ENCODE data around the gene BAMBI.
"Not testable (repeated sequence)": the region's sequence is repeated elsewhere in the genome, so short reads cannot be mapped to it uniquely, and the experiment has no call there.

Gene BAMBI

GRCh38 chr10:28676968-28677887, at the start of gene BAMBI:
BAMBI (plus strand) TSS chr10:28677521; CDS start chr10:28677898, 377 bp downstream.
- peak; percentile 26 for DNase-seq (ENCODE audit: low read depth, low spot score)
- H3K27ac ChIP-seq = no peak within 1 kb of the TSS

GRCh38 chr10:28628184-28628893, 49.0 kb upstream of the BAMBI start:
- DNase-seq (ENCODE audit: low read depth, low spot score) = peak; percentile 60
- peak overlapping the region; percentile 28 for H3K27ac ChIP-seq

GRCh38 chr10:28631896-28632583, 45.3 kb upstream of the BAMBI start:
- no peak overlapping the region for H3K27ac ChIP-seq
- peak; percentile 8 for DNase-seq (ENCODE audit: low read depth, low spot score)

- no peak for DNase-seq (ENCODE audit: low read depth, low spot score)
- no peak overlapping the region for H3K27ac ChIP-seq
Measured at GRCh38 chr10:28632584-28632945, 44.8 kb upstream of the BAMBI start.

- no peak for DNase-seq (ENCODE audit: low read depth, low spot score)
Measured at GRCh38 chr10:28633750-28634149, 43.6 kb upstream of the BAMBI start.

DNA sequence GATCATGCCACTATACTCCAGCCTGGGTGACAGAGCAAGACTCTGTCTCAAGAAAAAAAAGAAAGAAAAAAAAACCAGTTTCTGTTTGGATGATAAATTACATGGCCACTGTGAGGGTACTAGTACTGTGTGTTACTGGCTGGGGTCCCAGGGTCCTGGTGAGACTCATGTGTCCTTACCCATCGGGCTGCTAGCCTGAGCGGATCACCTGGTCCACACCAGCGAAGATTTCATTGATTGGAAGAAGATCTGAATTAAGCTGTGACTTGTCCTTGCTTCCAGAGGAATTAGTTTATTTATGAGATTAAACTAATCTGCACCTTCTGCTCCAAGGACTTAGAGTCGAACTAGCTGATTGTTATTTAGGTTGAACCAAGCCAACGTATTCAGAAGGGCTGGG, 40.0 kb upstream of the BAMBI start:
- no peak for DNase-seq (ENCODE audit: low read depth, low spot score)
- no peak overlapping the region for H3K27ac ChIP-seq

More at GRCh38 chr10:28633750-28634149, 43.6 kb upstream of the BAMBI start:
- no peak overlapping the region for H3K27ac ChIP-seq

DNA sequence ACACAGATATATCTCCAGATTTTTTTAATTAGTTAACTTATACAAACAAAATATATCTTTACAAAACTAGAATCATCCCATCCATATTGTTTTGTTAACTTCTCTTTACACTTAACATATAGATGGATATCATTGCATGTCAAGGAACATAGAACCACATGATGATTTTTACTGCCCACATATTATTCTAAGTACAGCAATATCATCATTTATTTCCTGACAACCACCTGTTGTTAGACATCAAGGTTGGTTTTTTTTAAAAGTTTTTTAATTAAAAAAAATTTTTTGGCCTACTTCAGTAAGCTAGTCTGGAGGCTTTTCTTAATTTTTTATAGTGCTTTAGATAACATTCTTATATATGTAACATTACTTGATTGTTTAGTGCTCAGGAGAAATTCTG, 38.9 kb upstream of the BAMBI start:
- H3K27ac ChIP-seq = no peak overlapping the region
- DNase-seq (ENCODE audit: low read depth, low spot score) = no peak

DNA sequence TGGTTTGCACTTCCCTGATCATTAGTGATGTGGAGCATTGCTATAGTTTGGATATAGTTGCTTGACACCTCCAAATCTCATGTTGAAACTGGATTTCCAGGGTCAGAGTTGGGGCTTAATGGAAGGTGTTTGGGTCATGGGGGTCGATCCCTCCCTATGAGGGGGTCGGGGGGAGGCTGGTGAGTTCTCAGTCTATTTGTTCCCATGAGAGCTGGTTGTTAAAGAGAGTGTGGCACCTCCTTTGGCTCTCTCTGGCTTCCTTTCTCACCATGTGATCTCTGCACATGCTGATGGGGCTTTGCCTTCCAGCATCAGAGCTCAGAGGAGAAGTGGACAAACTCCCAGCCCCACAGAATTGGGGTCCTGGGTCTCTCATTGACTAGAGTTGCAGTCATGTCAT, 36.8 kb upstream of the BAMBI start:
- H3K27ac ChIP-seq = no peak overlapping the region
- no peak for DNase-seq (ENCODE audit: low read depth, low spot score)

DNA sequence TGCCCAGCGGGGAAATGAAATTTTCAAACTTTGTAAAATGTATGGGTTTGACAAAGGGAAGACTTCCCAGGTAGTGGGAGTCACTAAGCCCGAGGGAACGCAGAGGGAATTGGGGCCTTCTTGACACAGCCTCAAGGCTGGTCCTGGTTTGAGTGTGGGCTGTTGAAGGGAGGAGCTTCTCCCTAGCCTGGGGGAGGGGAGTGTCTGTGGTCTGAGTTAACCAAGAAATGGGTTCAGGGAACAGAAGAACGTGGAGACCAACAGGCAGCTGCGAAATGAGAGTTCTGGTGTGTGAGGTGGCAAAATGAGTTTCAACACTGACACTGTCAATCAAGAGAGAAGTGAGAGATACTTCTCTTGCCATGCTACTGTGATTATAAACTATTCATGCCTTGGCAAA, 32.7 kb upstream of the BAMBI start:
- H3K27ac ChIP-seq = no peak overlapping the region
- no peak for DNase-seq (ENCODE audit: low read depth, low spot score)

- no peak for DNase-seq (ENCODE audit: low read depth, low spot score)
- no peak overlapping the region for H3K27ac ChIP-seq
Measured at GRCh38 chr10:28652106-28652505, 25.2 kb upstream of the BAMBI start.

DNA sequence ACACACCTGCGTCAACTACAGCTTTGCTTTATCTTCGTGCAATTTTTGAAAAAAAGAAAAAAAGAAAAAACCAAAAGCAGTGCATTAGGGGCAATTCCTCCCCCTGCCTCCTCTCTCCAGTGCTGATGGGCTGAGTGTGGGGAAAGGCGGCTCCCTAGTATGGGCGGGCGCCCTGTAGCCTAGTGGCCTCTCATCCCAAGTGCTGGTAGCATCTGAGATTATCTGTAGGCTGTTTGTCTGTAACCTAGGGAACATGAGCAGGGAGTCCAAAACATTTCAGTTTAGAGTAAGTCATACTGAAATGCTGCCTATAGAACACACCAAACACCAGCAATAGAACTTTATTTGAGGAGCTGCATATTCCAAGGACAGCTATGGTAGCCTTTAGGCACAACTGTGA, 24.6 kb upstream of the BAMBI start:
- DNase-seq (ENCODE audit: low read depth, low spot score) = no peak

DNA sequence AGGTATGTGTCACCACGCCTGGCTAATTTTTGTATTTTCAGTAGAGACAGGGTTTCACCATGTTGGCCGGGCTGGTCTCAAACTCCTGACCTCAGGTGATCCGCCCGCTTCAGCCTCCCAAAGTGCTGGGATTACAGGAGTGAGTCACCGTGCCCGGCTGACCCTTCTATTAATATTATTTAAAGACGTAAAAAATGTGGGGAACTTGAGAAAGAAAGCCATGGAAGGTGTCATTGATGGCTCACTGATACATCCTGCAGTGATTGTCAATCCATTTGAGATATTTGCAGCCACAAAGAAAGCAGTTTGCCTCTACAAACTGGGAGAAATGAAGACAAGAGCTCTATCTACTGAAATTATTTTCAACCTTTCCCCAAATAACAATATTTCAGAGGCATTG, 18.5 kb upstream of the BAMBI start:
- H3K27ac ChIP-seq; DNase-seq (ENCODE audit: low read depth, low spot score): not testable (repeated sequence)

More for the DNA sequence above, 24.6 kb upstream of the BAMBI start:
- H3K27ac ChIP-seq = no peak overlapping the region

- peak; percentile 10 for DNase-seq (ENCODE audit: low read depth, low spot score)
- no peak overlapping the region for H3K27ac ChIP-seq
Measured at GRCh38 chr10:28661035-28661434, 16.3 kb upstream of the BAMBI start.

GRCh38 chr10:28663576-28664368, 13.5 kb upstream of the BAMBI start:
- peak; percentile 27 for DNase-seq (ENCODE audit: low read depth, low spot score)
- H3K27ac ChIP-seq = no peak overlapping the region

DNA sequence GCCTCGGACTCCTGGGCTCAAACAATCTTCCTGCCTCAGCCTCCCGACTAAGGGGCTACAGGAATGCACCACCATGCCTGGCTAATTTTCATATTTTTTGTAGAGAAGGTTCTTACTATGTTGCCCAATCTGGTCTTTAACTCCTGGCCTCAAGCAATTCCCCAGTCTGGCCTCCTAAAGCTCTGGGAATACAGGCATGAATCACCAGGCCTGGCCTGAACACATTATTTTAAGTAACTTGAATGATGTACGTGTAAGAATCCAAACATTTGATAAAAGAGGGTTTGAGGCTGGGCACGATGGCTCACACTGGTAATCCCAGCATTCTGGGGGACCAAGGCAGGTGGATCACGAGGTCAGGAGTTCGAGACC, 13.0 kb upstream of the BAMBI start:
- H3K27ac ChIP-seq = no peak overlapping the region
- no peak for DNase-seq (ENCODE audit: low read depth, low spot score)

DNA sequence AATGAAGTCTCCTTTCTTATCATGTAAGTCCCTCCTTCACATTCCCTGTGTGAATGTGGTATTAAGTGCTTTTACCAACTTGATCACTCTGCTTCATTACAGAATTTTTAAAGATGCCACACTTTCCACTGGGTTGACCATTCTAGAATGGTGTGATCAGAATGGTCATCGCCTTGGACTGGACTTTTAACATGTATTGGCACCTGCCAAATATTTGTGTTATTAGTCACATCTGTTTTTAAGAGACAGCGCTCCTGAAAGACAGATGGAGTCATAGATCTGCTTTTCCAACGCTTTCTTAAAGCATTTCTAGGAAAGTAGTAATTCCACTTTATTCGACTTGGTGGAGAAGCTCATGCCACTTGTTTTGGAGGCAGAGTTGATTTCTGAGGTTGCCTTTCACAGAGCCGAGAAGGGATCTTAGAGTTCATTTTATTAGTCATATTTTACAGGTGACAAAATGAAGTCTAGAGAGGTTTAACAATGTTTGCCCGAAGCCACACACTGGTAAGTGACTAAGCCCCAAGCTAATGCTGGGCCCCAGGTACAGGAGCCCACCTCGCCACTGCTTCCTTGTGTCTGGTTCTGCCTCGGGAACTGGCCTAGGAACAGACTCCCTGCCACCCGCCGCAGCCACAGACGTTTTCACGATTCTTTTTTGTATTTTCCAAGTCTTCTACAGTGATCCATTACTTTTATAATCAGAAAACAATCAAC, 10.4 kb upstream of the BAMBI start:
- no peak for DNase-seq (ENCODE audit: low read depth, low spot score)
- no peak overlapping the region for H3K27ac ChIP-seq

- H3K27ac ChIP-seq = no peak overlapping the region
- DNase-seq (ENCODE audit: low read depth, low spot score) = no peak
Measured at GRCh38 chr10:28668363-28669226, 8.7 kb upstream of the BAMBI start.
